Measurements from ENCODE around the gene DNAJC16.

The DNAJC16 gene

DNA sequence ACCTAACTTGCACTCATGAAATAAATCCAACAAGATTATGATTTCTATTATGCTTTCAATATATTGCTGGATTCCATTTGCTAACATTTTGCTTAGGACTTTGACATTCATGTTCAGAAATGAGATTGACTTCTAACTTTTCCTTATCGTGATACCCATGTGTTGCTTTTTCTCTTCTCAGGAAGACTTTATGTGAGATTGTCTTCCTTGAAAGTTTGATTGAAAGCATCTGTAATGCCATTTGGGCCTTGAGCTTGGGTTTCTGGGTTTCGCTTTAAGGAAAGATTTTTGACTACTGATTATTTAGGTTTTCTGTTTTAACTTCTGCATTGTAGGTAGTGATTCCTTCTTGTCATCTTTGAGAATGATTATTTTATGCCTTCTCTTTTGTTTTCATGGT is 30.4 kb downstream of the DNAJC16 start:
- Histone ChIP-seq H4K20me1 (ENCODE audit: insufficient read depth, low read length) (no peaks in the 10 kb centered on the region), H3K27me3 (ENCODE audit: low read depth, low read length) (no peaks in the 10 kb centered on the region), H3K9me3 (ENCODE audit: insufficient read depth, low read length) (no peaks in the 10 kb centered on the region), H3K36me3 (replicated peaks; ENCODE audit: low read depth, low read length) (no peaks in the 10 kb centered on the region), H3K9ac (ENCODE audit: low read length) (no peak overlapping the region), H3K4me2 (ENCODE audit: low read length) (no peak overlapping the region), H3K79me2 (ENCODE audit: low read length) (no peaks in the 10 kb centered on the region), H3K4me1 (ENCODE audit: low read length) (no peaks in the 10 kb centered on the region), H3K27ac (ENCODE audit: low read length) (no peak overlapping the region), H2AFZ (ENCODE audit: low read depth, low read length) (no peak overlapping the region), H3K4me3 (ENCODE audit: low read length) (no peak overlapping the region)
- TF ChIP-seq CTCF (IDR thresholded peaks at IDR 0.05; ENCODE audit: low read depth, low read length) (no peak), EZH2phosphoT487 (IDR thresholded peaks at IDR 0.05; ENCODE audit: low read depth) (no peak)

DNA sequence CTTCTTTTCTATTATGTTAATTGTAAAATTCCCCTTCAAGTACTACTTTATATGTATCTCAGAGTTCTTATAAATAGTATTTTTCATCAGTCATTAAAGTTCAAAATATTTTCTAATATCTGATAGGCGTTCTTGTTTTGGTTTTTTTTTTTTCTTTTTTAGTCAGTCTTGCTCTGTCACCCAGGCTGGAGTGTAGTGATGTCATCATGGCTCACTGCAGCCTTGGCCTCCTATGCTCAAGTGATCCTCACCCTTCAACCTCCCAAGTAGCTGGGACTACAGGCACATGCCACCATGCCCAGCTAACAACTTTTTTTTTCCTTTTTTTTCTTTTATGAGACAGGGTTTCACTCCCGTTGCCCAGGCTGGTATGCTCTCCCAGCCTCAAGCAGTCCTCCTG is 30.9 kb downstream of the DNAJC16 start:
- no peaks in the 10 kb centered on the region for H3K4me1 ChIP-seq (ENCODE audit: low read length)
- H3K4me2 ChIP-seq (ENCODE audit: low read length), result no peak overlapping the region
- no peaks in the 10 kb centered on the region for H4K20me1 ChIP-seq (ENCODE audit: insufficient read depth, low read length)
- no peak overlapping the region for H3K27ac ChIP-seq (ENCODE audit: low read length)
- H3K9ac ChIP-seq (ENCODE audit: low read length), result no peak overlapping the region
- no peak overlapping the region for H3K4me3 ChIP-seq (ENCODE audit: low read length)
- H3K36me3 ChIP-seq (replicated peaks; ENCODE audit: low read depth, low read length), result no peaks in the 10 kb centered on the region
- no peak overlapping the region for H2AFZ ChIP-seq (ENCODE audit: low read depth, low read length)
- H3K79me2 ChIP-seq (ENCODE audit: low read length), result no peaks in the 10 kb centered on the region
- H3K9me3 ChIP-seq (ENCODE audit: insufficient read depth, low read length), result no peaks in the 10 kb centered on the region
- H3K27me3 ChIP-seq (ENCODE audit: low read depth, low read length), result no peaks in the 10 kb centered on the region
- TF ChIP-seq EZH2phosphoT487 (IDR thresholded peaks at IDR 0.05; ENCODE audit: low read depth), result no peak
- TF ChIP-seq CTCF (IDR thresholded peaks at IDR 0.05; ENCODE audit: low read depth, low read length), result no peak

DNA sequence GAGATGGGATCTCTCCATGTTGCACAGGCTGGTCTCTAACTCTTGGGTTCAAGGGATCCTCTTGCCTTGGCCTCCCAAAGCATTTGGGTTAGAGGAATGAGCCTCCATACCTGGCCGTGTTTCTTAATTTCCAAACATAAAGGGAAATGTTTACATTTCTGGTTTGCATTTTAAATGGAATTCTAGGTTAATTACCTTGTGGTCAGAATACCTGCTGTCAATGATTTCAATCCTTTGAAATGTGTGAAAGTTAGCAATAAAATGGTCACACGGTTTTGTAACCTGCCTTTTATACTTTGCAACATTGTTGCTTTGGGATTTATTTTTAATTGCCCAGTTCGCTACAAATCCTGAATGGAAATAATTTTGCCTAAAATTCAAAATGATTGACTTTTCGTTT is 31.9 kb downstream of the DNAJC16 start:
- H3K79me2 ChIP-seq (ENCODE audit: low read length), result no peaks in the 10 kb centered on the region
- no peak overlapping the region for H3K9ac ChIP-seq (ENCODE audit: low read length)
- no peak overlapping the region for H3K4me3 ChIP-seq (ENCODE audit: low read length)
- peaks cover under 1% of the 10 kb centered on the region; the same call in 1 of the 2 replicates for H3K4me1 ChIP-seq (ENCODE audit: low read length)
- H2AFZ ChIP-seq (ENCODE audit: low read depth, low read length), result no peak overlapping the region
- H3K36me3 ChIP-seq (replicated peaks; ENCODE audit: low read depth, low read length), result peaks cover 5% of the 10 kb centered on the region
- H4K20me1 ChIP-seq (ENCODE audit: insufficient read depth, low read length), result no peaks in the 10 kb centered on the region
- no peaks in the 10 kb centered on the region for H3K9me3 ChIP-seq (ENCODE audit: insufficient read depth, low read length)
- H3K27ac ChIP-seq (ENCODE audit: low read length), result no peak overlapping the region
- TF ChIP-seq CTCF (IDR thresholded peaks at IDR 0.05; ENCODE audit: low read depth, low read length), result no peak
- no peak overlapping the region for H3K4me2 ChIP-seq (ENCODE audit: low read length)
- H3K27me3 ChIP-seq (ENCODE audit: low read depth, low read length), result no peaks in the 10 kb centered on the region

DNA sequence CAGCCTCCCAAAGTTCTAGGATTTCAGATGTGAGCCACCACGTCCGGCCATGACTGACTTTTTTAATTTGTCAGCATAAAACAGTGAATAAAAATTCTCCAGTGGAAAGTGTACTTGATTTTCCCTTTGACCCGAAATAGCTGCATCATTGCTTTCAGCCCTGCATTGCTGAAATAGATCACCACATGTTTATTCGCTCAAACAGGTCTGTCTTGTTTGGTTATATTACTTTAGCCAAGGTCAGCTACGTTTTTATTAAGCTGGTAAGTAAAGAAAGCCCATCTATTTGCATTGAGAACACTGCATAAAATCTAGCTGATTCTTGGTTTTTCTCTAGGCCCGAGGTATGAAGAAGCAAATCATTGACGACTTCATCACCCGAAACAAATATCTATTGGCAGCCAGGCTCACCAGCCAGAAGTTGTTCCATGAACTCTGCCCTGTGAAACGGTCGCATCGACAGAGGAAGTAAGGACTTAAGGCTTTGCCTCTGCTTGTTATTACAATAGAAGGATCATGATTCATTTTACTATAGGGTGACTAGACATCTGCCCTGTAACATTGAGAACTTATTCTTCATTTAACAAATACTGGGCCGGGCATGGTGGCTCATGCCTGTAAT is 32.7 kb downstream of the DNAJC16 start:
- Histone ChIP-seq H4K20me1 (ENCODE audit: insufficient read depth, low read length) (no peaks in the 10 kb centered on the region), H3K4me1 (ENCODE audit: low read length) (peaks cover 8% of the 10 kb centered on the region), H2AFZ (ENCODE audit: low read depth, low read length) (no peak overlapping the region), H3K27me3 (ENCODE audit: low read depth, low read length) (no peaks in the 10 kb centered on the region), H3K27ac (ENCODE audit: low read length) (no peak overlapping the region), H3K9me3 (ENCODE audit: insufficient read depth, low read length) (no peaks in the 10 kb centered on the region), H3K4me3 (ENCODE audit: low read length) (no peak overlapping the region), H3K79me2 (ENCODE audit: low read length) (no peaks in the 10 kb centered on the region), H3K36me3 (replicated peaks; ENCODE audit: low read depth, low read length) (peaks cover 7% of the 10 kb centered on the region), H3K9ac (ENCODE audit: low read length) (no peak overlapping the region), H3K4me2 (ENCODE audit: low read length) (no peak overlapping the region)
- TF ChIP-seq CTCF (IDR thresholded peaks at IDR 0.05; ENCODE audit: low read depth, low read length) (no peak), EZH2phosphoT487 (IDR thresholded peaks at IDR 0.05; ENCODE audit: low read depth) (no peak)

Measured in OCI-LY3 (cell line).